Measurements from ENCODE around the gene FBXW7. TPM values are rescaled to one million over a fixed set of nuclear protein-coding genes. Genes with fewer than 3 reads are reported as not detected.
"Not testable (repeated sequence)": the region's sequence is repeated elsewhere in the genome, so short reads cannot be mapped to it uniquely, and the experiment has no call there.

Gene FBXW7
- polyA plus RNA-seq, 1 of the 3 experiments (the other 2 are of a cell fraction), result 7.7 TPM

DNA sequence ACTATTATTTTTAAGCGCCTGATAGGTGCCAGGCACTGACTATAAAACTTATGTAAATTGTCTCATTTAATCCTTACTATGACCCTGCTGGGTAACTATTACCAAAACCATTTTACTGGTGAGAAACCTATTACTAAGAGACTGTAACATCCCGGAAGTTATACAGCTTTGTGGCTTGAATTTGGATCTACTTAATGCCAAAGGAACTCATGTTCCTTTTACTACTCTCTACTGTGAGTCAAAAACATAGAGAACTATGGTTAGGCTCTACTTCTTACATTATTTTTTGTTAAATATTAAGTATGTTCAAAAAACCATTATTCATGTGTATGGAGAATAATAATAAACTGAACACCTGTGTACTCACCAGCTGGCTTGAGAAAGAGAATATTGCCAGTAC, 14.8 kb upstream of the FBXW7 start:
- H3K79me2 ChIP-seq (ENCODE audit: insufficient read depth); CTCF ChIA-PET: not testable (repeated sequence)

DNA sequence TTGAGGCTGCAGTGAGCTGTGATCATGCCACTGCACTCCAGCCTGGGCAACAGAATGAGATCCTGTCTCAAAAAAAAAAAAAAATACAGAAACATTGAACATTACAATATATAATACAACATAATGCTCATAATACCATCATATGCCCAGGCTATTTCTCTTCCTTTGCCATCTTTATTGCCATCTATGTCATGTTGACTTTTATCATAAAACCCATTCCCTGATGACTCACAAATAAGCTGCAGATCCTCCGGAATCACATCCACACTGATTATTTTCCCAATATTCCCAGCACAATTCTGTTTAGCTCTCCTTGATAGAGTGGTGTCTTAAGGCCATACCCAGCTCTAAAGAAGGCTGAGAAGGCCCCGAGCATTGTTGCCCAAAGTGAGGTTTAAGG, 9.2 kb upstream of the FBXW7 start:
- H3K4me1 ChIP-seq (ENCODE audit: control insufficient read depth in 1 of 2, insufficient read depth in 2 of 2, low read depth in 1 of 2, low read length in 1 of 2), result no peaks in the 10 kb centered on the region
- no peak for DNase-seq
- no peak overlapping the region for H3K27ac ChIP-seq (ENCODE audit: low read depth in 2 of 2, low read length in 1 of 2)
- H3K4me3 ChIP-seq (ENCODE audit: low read depth in 2 of 2, low read length in 1 of 2), result no peak overlapping the region
- whole genome bisulfite sequencing (ENCODE audit: low lambda C conversion rate), result 79% methylated on average over 2 of the region's 2 CpGs
- ChIA-PET POLR2A (interaction anchor here (1.0 kb wide), 1 partner anchor 9 kb away, joined by 3 read pairs; the partner anchor contains the start of gene FBXW7), CTCF (interaction anchor here (0.8 kb wide), 1 partner anchor 45 kb away, joined by 3 read pairs; no protein-coding TSS in a partner anchor)
- no peak overlapping the region for H3K9ac ChIP-seq
- no peaks in the 10 kb centered on the region for H3K9me2 ChIP-seq
- no peaks in the 10 kb centered on the region for H3F3A ChIP-seq (replicated peaks; ENCODE audit: insufficient read depth)
- no peak overlapping the region for H3K4me2 ChIP-seq
- H3K79me2 ChIP-seq (ENCODE audit: insufficient read depth), result peaks cover 6% of the 10 kb centered on the region; the same call in 1 of the 2 replicates
- H2AFZ ChIP-seq (ENCODE audit: low read depth), result no peak overlapping the region
- H4K20me1 ChIP-seq (ENCODE audit: insufficient read depth), result no peaks in the 10 kb centered on the region
- peaks cover 0 to 4% of the 10 kb centered on the region in 2 experiments for H3K36me3 ChIP-seq (replicated peaks in 1 of 2; ENCODE audit: control insufficient read depth in 1 of 2, insufficient read depth in 2 of 2, low read length in 1 of 2)
- H3K27me3 ChIP-seq (ENCODE audit: insufficient read depth), result no peaks in the 10 kb centered on the region
- H3K9me3 ChIP-seq, result no peaks in the 10 kb centered on the region
- TF ChIP-seq RXRA (IDR thresholded peaks at IDR 0.05; ENCODE audit: borderline replicate concordance, low read depth), result no peak

More for the DNA sequence above, 14.8 kb upstream of the FBXW7 start:
- DNase-seq; H2AFZ ChIP-seq (ENCODE audit: low read depth); H3F3A ChIP-seq (replicated peaks; ENCODE audit: insufficient read depth); H3K4me2 ChIP-seq; H3K4me1 ChIP-seq (ENCODE audit: control insufficient read depth in 1 of 2, insufficient read depth in 2 of 2, low read depth in 1 of 2, low read length in 1 of 2); H3K9me3 ChIP-seq; H4K20me1 ChIP-seq (ENCODE audit: insufficient read depth); POLR2A ChIA-PET; H3K27ac ChIP-seq (ENCODE audit: low read depth in 2 of 2, low read length in 1 of 2); H3K27me3 ChIP-seq (ENCODE audit: insufficient read depth); H3K9me2 ChIP-seq; H3K36me3 ChIP-seq (replicated peaks in 1 of 2; ENCODE audit: control insufficient read depth in 1 of 2, insufficient read depth in 2 of 2, low read length in 1 of 2); H3K9ac ChIP-seq; H3K4me3 ChIP-seq (ENCODE audit: low read depth in 2 of 2, low read length in 1 of 2): not testable (repeated sequence)
- 85% methylated on average over 2 of the region's 2 CpGs for WGBS (ENCODE audit: low lambda C conversion rate)

GRCh38 chr4:152544533-152544932, 8.6 kb upstream of the FBXW7 start:
- 92% methylated on average over 8 of the region's 8 CpGs for WGBS (ENCODE audit: low lambda C conversion rate)
- H3K4me2 ChIP-seq; CTCF ChIA-PET; DNase-seq; H3K9me3 ChIP-seq; H3K4me3 ChIP-seq (ENCODE audit: low read depth in 2 of 2, low read length in 1 of 2); POLR2A ChIA-PET; H3K4me1 ChIP-seq (ENCODE audit: control insufficient read depth in 1 of 2, insufficient read depth in 2 of 2, low read depth in 1 of 2, low read length in 1 of 2); H3K27me3 ChIP-seq (ENCODE audit: insufficient read depth); H3K9me2 ChIP-seq; H3K36me3 ChIP-seq (replicated peaks in 1 of 2; ENCODE audit: control insufficient read depth in 1 of 2, insufficient read depth in 2 of 2, low read length in 1 of 2); H3K9ac ChIP-seq; H4K20me1 ChIP-seq (ENCODE audit: insufficient read depth); H2AFZ ChIP-seq (ENCODE audit: low read depth); H3F3A ChIP-seq (replicated peaks; ENCODE audit: insufficient read depth); H3K27ac ChIP-seq (ENCODE audit: low read depth in 2 of 2, low read length in 1 of 2): not testable (repeated sequence)
- peaks cover 12% of the 10 kb centered on the region; the same call in 1 of the 2 replicates for H3K79me2 ChIP-seq (ENCODE audit: insufficient read depth)

DNA sequence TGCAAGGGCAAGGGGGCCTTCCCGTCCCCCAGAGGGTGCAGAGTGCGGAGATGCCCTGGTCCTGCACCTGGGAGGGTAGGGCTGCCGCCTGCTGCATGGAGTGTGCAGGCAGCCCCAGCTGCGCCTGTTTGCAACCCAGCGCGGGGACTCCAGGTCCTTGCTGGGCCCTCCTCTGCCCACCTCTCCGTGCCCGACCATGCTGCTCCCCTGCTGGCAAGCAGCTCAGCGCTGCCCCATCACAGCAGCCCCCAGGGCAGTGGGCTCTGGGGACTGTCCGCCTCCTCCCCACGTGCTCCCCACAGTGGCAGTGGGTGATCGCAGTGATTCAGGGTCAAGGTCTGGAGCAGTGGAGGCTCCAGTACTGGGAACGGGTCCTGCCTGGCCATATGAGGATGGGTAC, 5.0 kb upstream of the FBXW7 start:
- H3K27ac ChIP-seq (ENCODE audit: low read depth in 2 of 2, low read length in 1 of 2), result no peak overlapping the region
- no peak overlapping the region for H2AFZ ChIP-seq (ENCODE audit: low read depth)
- H3K4me2 ChIP-seq, result no peak overlapping the region
- DNase-seq, result no peak
- WGBS (ENCODE audit: low lambda C conversion rate), result 93% methylated on average over 5 of the region's 13 CpGs
- peaks cover 0 to 24% of the 10 kb centered on the region in 2 experiments for H3K36me3 ChIP-seq (replicated peaks in 1 of 2; ENCODE audit: control insufficient read depth in 1 of 2, insufficient read depth in 2 of 2, low read length in 1 of 2)
- CTCF ChIA-PET, result interaction anchor here (1.2 to 1.3 kb wide), 2 partner anchors 95 to 238 kb away, joined by 3 read pairs; partner anchors contain the start of genes ARFIP1 and TIGD4
- peaks cover 4% of the 10 kb centered on the region for H3F3A ChIP-seq (replicated peaks; ENCODE audit: insufficient read depth)
- H3K4me1 ChIP-seq (ENCODE audit: control insufficient read depth in 1 of 2, insufficient read depth in 2 of 2, low read depth in 1 of 2, low read length in 1 of 2), result peaks cover 0 to 9% of the 10 kb centered on the region in 2 experiments; a peak in 3 of 4 replicates
- H3K79me2 ChIP-seq (ENCODE audit: insufficient read depth), result peaks cover 43% of the 10 kb centered on the region
- POLR2A ChIA-PET, result no interaction called here
- no peak overlapping the region for H3K4me3 ChIP-seq (ENCODE audit: low read depth in 2 of 2, low read length in 1 of 2)
- H4K20me1 ChIP-seq (ENCODE audit: insufficient read depth), result no peaks in the 10 kb centered on the region
- no peaks in the 10 kb centered on the region for H3K9me2 ChIP-seq
- H3K27me3 ChIP-seq (ENCODE audit: insufficient read depth), result no peaks in the 10 kb centered on the region
- H3K9me3 ChIP-seq, result no peaks in the 10 kb centered on the region
- H3K9ac ChIP-seq, result no peak overlapping the region
- TF ChIP-seq, protein P1, sequence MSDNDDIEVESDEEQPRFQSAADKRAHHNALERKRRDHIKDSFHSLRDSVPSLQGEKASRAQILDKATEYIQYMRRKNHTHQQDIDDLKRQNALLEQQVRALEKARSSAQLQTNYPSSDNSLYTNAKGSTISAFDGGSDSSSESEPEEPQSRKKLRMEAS (IDR thresholded peaks at IDR 0.05; ENCODE audit: low read depth), result no peak
- TF ChIP-seq RCOR1 (IDR thresholded peaks at IDR 0.05; ENCODE audit: low read length) (no peak), ELF1 (IDR thresholded peaks at IDR 0.05) (no peak), SMC3 (IDR thresholded peaks at IDR 0.05; ENCODE audit: low read depth, low read length) (no peak), MEF2A (IDR thresholded peaks at IDR 0.05; ENCODE audit: borderline replicate concordance, low read depth) (no peak), NRF1 (IDR thresholded peaks at IDR 0.05; ENCODE audit: low read depth, low read length) (no peak), YY1 (IDR thresholded peaks at IDR 0.05; ENCODE audit: low read depth) (no peak), CTCF (IDR thresholded peaks at IDR 0.05) (no peak)
- TF ChIP-seq, protein P2, sequence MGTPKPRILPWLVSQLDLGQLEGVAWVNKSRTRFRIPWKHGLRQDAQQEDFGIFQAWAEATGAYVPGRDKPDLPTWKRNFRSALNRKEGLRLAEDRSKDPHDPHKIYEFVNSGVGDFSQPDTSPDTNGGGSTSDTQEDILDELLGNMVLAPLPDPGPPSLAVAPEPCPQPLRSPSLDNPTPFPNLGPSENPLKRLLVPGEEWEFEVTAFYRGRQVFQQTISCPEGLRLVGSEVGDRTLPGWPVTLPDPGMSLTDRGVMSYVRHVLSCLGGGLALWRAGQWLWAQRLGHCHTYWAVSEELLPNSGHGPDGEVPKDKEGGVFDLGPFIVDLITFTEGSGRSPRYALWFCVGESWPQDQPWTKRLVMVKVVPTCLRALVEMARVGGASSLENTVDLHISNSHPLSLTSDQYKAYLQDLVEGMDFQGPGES (IDR thresholded peaks at IDR 0.05; ENCODE audit: low read depth, low read length), result no peak
- TF ChIP-seq, protein P3, sequence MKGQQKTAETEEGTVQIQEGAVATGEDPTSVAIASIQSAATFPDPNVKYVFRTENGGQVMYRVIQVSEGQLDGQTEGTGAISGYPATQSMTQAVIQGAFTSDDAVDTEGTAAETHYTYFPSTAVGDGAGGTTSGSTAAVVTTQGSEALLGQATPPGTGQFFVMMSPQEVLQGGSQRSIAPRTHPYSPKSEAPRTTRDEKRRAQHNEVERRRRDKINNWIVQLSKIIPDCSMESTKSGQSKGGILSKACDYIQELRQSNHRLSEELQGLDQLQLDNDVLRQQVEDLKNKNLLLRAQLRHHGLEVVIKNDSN (IDR thresholded peaks at IDR 0.05; ENCODE audit: borderline replicate concordance, low read depth), result no peak
